ENCODE measurements around the gene C3orf22.

C3orf22 gene

DNA sequence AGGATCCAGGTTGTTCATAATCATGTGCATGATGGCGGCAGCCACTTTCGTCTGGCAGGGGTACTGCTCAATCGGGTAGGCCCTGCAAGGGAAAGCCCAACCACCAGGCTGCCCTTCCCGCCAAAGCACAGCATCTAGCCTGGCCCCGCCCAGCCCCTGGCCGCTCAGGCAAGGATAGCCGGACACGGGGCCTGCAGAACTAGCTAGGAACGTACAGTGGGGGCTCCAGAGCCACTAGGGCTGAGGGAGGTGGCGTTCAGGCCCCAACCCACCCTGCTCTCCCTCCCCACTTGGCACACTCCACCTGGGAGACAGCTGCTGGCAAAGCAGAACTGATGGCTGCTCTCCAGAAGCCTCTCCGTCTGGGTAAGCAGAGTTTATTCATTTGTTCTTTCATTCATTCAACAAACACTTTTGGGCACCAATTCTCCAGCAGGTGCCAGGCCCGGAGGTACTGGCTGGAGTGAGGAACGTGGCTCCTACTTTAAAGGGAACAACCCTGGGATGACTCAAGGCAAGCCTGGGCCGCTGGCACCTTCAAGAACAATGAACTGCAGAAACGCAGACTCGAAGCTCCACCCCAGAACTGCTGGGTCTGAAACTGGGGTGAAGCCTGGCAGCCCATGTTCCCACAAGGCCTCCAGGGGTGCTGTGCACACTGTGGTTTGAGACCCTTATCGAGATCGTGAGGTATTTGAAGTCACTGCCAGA lies 49.0 kb downstream of the C3orf22 start:
- CTCF ChIA-PET: interaction anchor here (1.2 to 3.8 kb wide), 6 partner anchors 9 to 169 kb away, joined by 3 to 19 read pairs (median 6); no protein-coding TSS in a partner anchor
- peaks cover 1 to 15% (median 3%) of the 10 kb centered on the region in 4 experiments for H3K4me1 ChIP-seq (ENCODE audit: control extremely low read depth in 1 of 4, control insufficient read depth in 4 of 4, insufficient read depth in 4 of 4, low read length in 3 of 4)

GRCh38 chr3:126508564-126508964 lies 50.2 kb downstream of the C3orf22 start:
- H3K27me3 ChIP-seq (replicated peaks in 2 of 5; ENCODE audit: control insufficient read depth in 4 of 5, insufficient read depth in 5 of 5, low read length in 4 of 5): no peaks in the 10 kb centered on the region
- H3K4me3 ChIP-seq (ENCODE audit: control insufficient read depth in 1 of 7, extremely low read depth in 1 of 7, insufficient read depth in 4 of 7, low read depth in 2 of 7, low read length in 6 of 7): no peak overlapping the region
- H3K9me3 ChIP-seq (ENCODE audit: control extremely low read depth in 1 of 5, control insufficient read depth in 4 of 5, insufficient read depth in 2 of 5, low read depth in 1 of 5, low read length in 4 of 5): no peaks in the 10 kb centered on the region
- ChIA-PET POLR2A (no interaction called here), CTCF (interaction anchor here (3.8 kb wide), 1 partner anchor 11 kb away, joined by 15 read pairs; no protein-coding TSS in a partner anchor)
- 96% methylated on average over 4 of the region's 4 CpGs for WGBS (ENCODE audit: insufficient coverage)
- peaks cover 1 to 15% (median 3%) of the 10 kb centered on the region in 4 experiments for H3K4me1 ChIP-seq (ENCODE audit: control extremely low read depth in 1 of 4, control insufficient read depth in 4 of 4, insufficient read depth in 4 of 4, low read length in 3 of 4)
- no peak overlapping the region for H3K27ac ChIP-seq (ENCODE audit: insufficient read depth in 1 of 2, low read depth in 1 of 2, low read length in 2 of 2, poor library complexity in 1 of 2, severe bottlenecking in 2 of 2)
- DNase-seq: no peak
- no peaks in the 10 kb centered on the region for H3K36me3 ChIP-seq (ENCODE audit: control insufficient read depth in 4 of 4, insufficient read depth in 4 of 4, low read length in 3 of 4)

More for the DNA sequence above, 49.0 kb downstream of the C3orf22 start:
- POLR2A ChIA-PET: no interaction called here
- 94% methylated on average over 17 of the region's 18 CpGs for WGBS (ENCODE audit: insufficient coverage)
- no peaks in the 10 kb centered on the region for H3K9me3 ChIP-seq (ENCODE audit: control extremely low read depth in 1 of 5, control insufficient read depth in 4 of 5, insufficient read depth in 2 of 5, low read depth in 1 of 5, low read length in 4 of 5)
- no peak overlapping the region for H3K27ac ChIP-seq (ENCODE audit: insufficient read depth in 1 of 2, low read depth in 1 of 2, low read length in 2 of 2, poor library complexity in 1 of 2, severe bottlenecking in 2 of 2)
- DNase-seq: no peak
- no peaks in the 10 kb centered on the region for H3K27me3 ChIP-seq (replicated peaks in 2 of 5; ENCODE audit: control insufficient read depth in 4 of 5, insufficient read depth in 5 of 5, low read length in 4 of 5)
- no peak overlapping the region for H3K4me3 ChIP-seq (ENCODE audit: control insufficient read depth in 1 of 7, extremely low read depth in 1 of 7, insufficient read depth in 4 of 7, low read depth in 2 of 7, low read length in 6 of 7)
- no peaks in the 10 kb centered on the region for H3K36me3 ChIP-seq (ENCODE audit: control insufficient read depth in 4 of 4, insufficient read depth in 4 of 4, low read length in 3 of 4)

GRCh38 chr3:126507886-126508285 lies 50.8 kb downstream of the C3orf22 start:
- 100% methylated on average over 5 of the region's 9 CpGs for WGBS (ENCODE audit: insufficient coverage)
- Histone ChIP-seq H3K27ac (ENCODE audit: insufficient read depth in 1 of 2, low read depth in 1 of 2, low read length in 2 of 2, poor library complexity in 1 of 2, severe bottlenecking in 2 of 2) (no peak overlapping the region), H3K4me3 (ENCODE audit: control insufficient read depth in 1 of 7, extremely low read depth in 1 of 7, insufficient read depth in 4 of 7, low read depth in 2 of 7, low read length in 6 of 7) (no peak overlapping the region), H3K4me1 (ENCODE audit: control extremely low read depth in 1 of 4, control insufficient read depth in 4 of 4, insufficient read depth in 4 of 4, low read length in 3 of 4) (peaks cover 1 to 15% (median 3%) of the 10 kb centered on the region in 4 experiments), H3K36me3 (ENCODE audit: control insufficient read depth in 4 of 4, insufficient read depth in 4 of 4, low read length in 3 of 4) (no peaks in the 10 kb centered on the region), H3K27me3 (replicated peaks in 2 of 5; ENCODE audit: control insufficient read depth in 4 of 5, insufficient read depth in 5 of 5, low read length in 4 of 5) (no peaks in the 10 kb centered on the region), H3K9me3 (ENCODE audit: control extremely low read depth in 1 of 5, control insufficient read depth in 4 of 5, insufficient read depth in 2 of 5, low read depth in 1 of 5, low read length in 4 of 5) (no peaks in the 10 kb centered on the region)
- ChIA-PET POLR2A (no interaction called here), CTCF (interaction anchor here (3.8 kb wide), 1 partner anchor 11 kb away, joined by 15 read pairs; no protein-coding TSS in a partner anchor)
- DNase-seq: no peak

- Histone ChIP-seq H3K27ac (ENCODE audit: insufficient read depth in 1 of 2, low read depth in 1 of 2, low read length in 2 of 2, poor library complexity in 1 of 2, severe bottlenecking in 2 of 2) (no peak overlapping the region), H3K4me3 (ENCODE audit: control insufficient read depth in 1 of 7, extremely low read depth in 1 of 7, insufficient read depth in 4 of 7, low read depth in 2 of 7, low read length in 6 of 7) (no peak overlapping the region), H3K27me3 (replicated peaks in 2 of 5; ENCODE audit: control insufficient read depth in 4 of 5, insufficient read depth in 5 of 5, low read length in 4 of 5) (no peaks in the 10 kb centered on the region), H3K36me3 (ENCODE audit: control insufficient read depth in 4 of 4, insufficient read depth in 4 of 4, low read length in 3 of 4) (no peaks in the 10 kb centered on the region), H3K4me1 (ENCODE audit: control extremely low read depth in 1 of 4, control insufficient read depth in 4 of 4, insufficient read depth in 4 of 4, low read length in 3 of 4) (peaks cover 0 to 6% (median 3%) of the 10 kb centered on the region in 4 experiments), H3K9me3 (ENCODE audit: control extremely low read depth in 1 of 5, control insufficient read depth in 4 of 5, insufficient read depth in 2 of 5, low read depth in 1 of 5, low read length in 4 of 5) (no peaks in the 10 kb centered on the region)
- no peak for DNase-seq
- CTCF ChIA-PET: no interaction called here
- POLR2A ChIA-PET: no interaction called here
- 97% methylated on average over 10 of the region's 10 CpGs for WGBS (ENCODE audit: insufficient coverage)
Observed at GRCh38 chr3:126503701-126504100, 55.0 kb downstream of the C3orf22 start.

DNA sequence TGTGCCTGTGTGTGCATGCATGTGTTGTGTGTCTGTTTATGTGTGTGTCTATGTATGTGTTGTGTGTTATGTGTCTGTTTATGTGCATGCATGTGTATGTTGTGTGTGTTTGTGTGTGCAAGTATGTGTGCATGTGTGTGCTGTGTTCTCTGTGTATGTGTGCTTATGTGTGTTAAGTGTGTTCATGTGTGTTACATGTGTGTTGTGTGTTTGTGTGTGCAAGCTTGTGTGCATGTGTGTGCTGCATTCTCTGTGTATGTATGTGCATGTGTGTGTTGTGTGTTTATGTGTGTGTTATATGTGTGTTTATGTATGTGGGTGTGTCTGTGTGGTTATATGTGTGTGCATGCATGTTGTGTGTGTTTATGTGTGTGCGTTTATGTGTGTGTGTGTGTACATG lies 56.1 kb downstream of the C3orf22 start:
- 100% methylated on average over 1 of the region's 1 CpG for WGBS (ENCODE audit: insufficient coverage)
- POLR2A ChIA-PET: no interaction called here

DNA sequence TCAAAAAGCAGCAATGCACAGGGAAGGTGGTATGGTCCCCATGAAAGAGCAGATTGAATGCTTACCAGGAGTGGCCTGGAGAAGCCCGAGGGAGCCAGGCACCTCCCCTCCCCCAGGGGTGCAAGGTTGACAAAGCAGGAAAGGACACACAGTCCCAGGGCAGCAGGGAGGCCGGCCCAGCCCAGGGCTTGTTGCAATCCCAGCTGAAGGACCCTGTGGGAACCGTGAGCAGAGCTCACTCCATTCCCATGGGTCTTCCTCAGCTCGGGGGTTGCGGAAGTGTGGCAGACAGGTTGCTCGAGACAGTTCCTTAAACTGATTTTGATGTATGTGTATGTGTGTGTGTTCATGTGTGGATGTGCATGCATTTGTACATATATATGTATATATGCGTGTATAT lies 57.0 kb downstream of the C3orf22 start:
- Histone ChIP-seq H3K4me1 (ENCODE audit: control extremely low read depth in 1 of 4, control insufficient read depth in 4 of 4, insufficient read depth in 4 of 4, low read length in 3 of 4) (peaks cover 0 to 19% (median 12%) of the 10 kb centered on the region in 4 experiments), H3K27me3 (replicated peaks in 2 of 5; ENCODE audit: control insufficient read depth in 4 of 5, insufficient read depth in 5 of 5, low read length in 4 of 5) (no peaks in the 10 kb centered on the region), H3K9me3 (ENCODE audit: control extremely low read depth in 1 of 5, control insufficient read depth in 4 of 5, insufficient read depth in 2 of 5, low read depth in 1 of 5, low read length in 4 of 5) (no peaks in the 10 kb centered on the region), H3K27ac (ENCODE audit: insufficient read depth in 1 of 2, low read depth in 1 of 2, low read length in 2 of 2, poor library complexity in 1 of 2, severe bottlenecking in 2 of 2) (no peak overlapping the region), H3K36me3 (ENCODE audit: control insufficient read depth in 4 of 4, insufficient read depth in 4 of 4, low read length in 3 of 4) (no peaks in the 10 kb centered on the region), H3K4me3 (ENCODE audit: control insufficient read depth in 1 of 7, extremely low read depth in 1 of 7, insufficient read depth in 4 of 7, low read depth in 2 of 7, low read length in 6 of 7) (no peak overlapping the region)
- WGBS (ENCODE audit: insufficient coverage): 93% methylated on average over 5 of the region's 7 CpGs
- CTCF ChIA-PET: no interaction called here
- POLR2A ChIA-PET: no interaction called here
- DNase-seq: no peak

More for the DNA sequence above, 56.1 kb downstream of the C3orf22 start:
- Histone ChIP-seq H3K9me3 (ENCODE audit: control extremely low read depth in 1 of 5, control insufficient read depth in 4 of 5, insufficient read depth in 2 of 5, low read depth in 1 of 5, low read length in 4 of 5) (no peaks in the 10 kb centered on the region), H3K4me3 (ENCODE audit: control insufficient read depth in 1 of 7, extremely low read depth in 1 of 7, insufficient read depth in 4 of 7, low read depth in 2 of 7, low read length in 6 of 7) (no peak overlapping the region), H3K36me3 (ENCODE audit: control insufficient read depth in 4 of 4, insufficient read depth in 4 of 4, low read length in 3 of 4) (no peaks in the 10 kb centered on the region), H3K27me3 (replicated peaks in 2 of 5; ENCODE audit: control insufficient read depth in 4 of 5, insufficient read depth in 5 of 5, low read length in 4 of 5) (no peaks in the 10 kb centered on the region), H3K27ac (ENCODE audit: insufficient read depth in 1 of 2, low read depth in 1 of 2, low read length in 2 of 2, poor library complexity in 1 of 2, severe bottlenecking in 2 of 2) (no peak overlapping the region), H3K4me1 (ENCODE audit: control extremely low read depth in 1 of 4, control insufficient read depth in 4 of 4, insufficient read depth in 4 of 4, low read length in 3 of 4) (peaks cover 0 to 10% (median 4%) of the 10 kb centered on the region in 4 experiments)
- CTCF ChIA-PET: no interaction called here
- DNase-seq: no peak

- no peak overlapping the region for H3K4me3 ChIP-seq (ENCODE audit: control insufficient read depth in 1 of 7, extremely low read depth in 1 of 7, insufficient read depth in 4 of 7, low read depth in 2 of 7, low read length in 6 of 7)
- ChIA-PET CTCF (no interaction called here), POLR2A (no interaction called here)
- no peak for DNase-seq
- 93% methylated on average over 2 of the region's 5 CpGs for WGBS (ENCODE audit: insufficient coverage)
- no peak overlapping the region for H3K27ac ChIP-seq (ENCODE audit: insufficient read depth in 1 of 2, low read depth in 1 of 2, low read length in 2 of 2, poor library complexity in 1 of 2, severe bottlenecking in 2 of 2)
- H3K9me3 ChIP-seq (ENCODE audit: control extremely low read depth in 1 of 5, control insufficient read depth in 4 of 5, insufficient read depth in 2 of 5, low read depth in 1 of 5, low read length in 4 of 5): no peaks in the 10 kb centered on the region
- peaks cover 0 to 24% (median 13%) of the 10 kb centered on the region in 4 experiments for H3K4me1 ChIP-seq (ENCODE audit: control extremely low read depth in 1 of 4, control insufficient read depth in 4 of 4, insufficient read depth in 4 of 4, low read length in 3 of 4)
- H3K27me3 ChIP-seq (replicated peaks in 2 of 5; ENCODE audit: control insufficient read depth in 4 of 5, insufficient read depth in 5 of 5, low read length in 4 of 5): no peaks in the 10 kb centered on the region
- no peaks in the 10 kb centered on the region for H3K36me3 ChIP-seq (ENCODE audit: control insufficient read depth in 4 of 4, insufficient read depth in 4 of 4, low read length in 3 of 4)
Observed at GRCh38 chr3:126501054-126501453, 57.7 kb downstream of the C3orf22 start.

Data from common myeloid progenitor, CD34-positive (primary cell).